CD8-positive, alpha-beta memory T cell (primary cell): ENCODE data around the gene MOSPD3. TPM values are rescaled to one million over a fixed set of nuclear protein-coding genes. Genes with fewer than 3 reads are reported as not detected.

Experiments
- CTCF ChIA-PET: fragments of 350-600 bp; sonication (Branson Sonifier 250); formaldehyde crosslinking; loops from one replicate; lab custom pipeline; 2021; ENCODE audit warnings: antibody characterized with exemption; lab: Charles Lee
- POLR2A ChIA-PET: fragments of 350-600 bp; sonication (Branson Sonifier 250); formaldehyde crosslinking; loops from one replicate; lab custom pipeline; 2021; ENCODE audit warnings: antibody characterized with exemption; lab: Charles Lee
- DNase-seq, 5 donors: peaks; one replicate each; pipeline versions ENCODE4 v3.0.0 to v3.0.0-alpha.2; 2020 to 2022; ENCODE audit warnings: mixed read lengths in 1 of 5
- H3K27ac ChIP-seq: one replicate; pipeline ENCODE4 v1.7.0; 2013; ENCODE audit warnings: low read depth, mild to moderate bottlenecking, low read length, moderate library complexity
- H3K27me3 ChIP-seq: 2 replicates; pipeline ENCODE4 v1.7.0; 2013; ENCODE audit warnings: low read length, mild to moderate bottlenecking; ENCODE audit not compliant: insufficient read depth, poor library complexity, severe bottlenecking
- H3K36me3 ChIP-seq: 2 replicates; pipeline ENCODE4 v1.7.0; 2013; ENCODE audit warnings: mild to moderate bottlenecking, low read length, moderate library complexity; ENCODE audit not compliant: insufficient read depth
- H3K4me1 ChIP-seq: 2 replicates; pipeline ENCODE4 v1.7.0; 2013; ENCODE audit warnings: mild to moderate bottlenecking, low read length, moderate library complexity; ENCODE audit not compliant: insufficient read depth
- H3K4me3 ChIP-seq: 2 replicates; pipeline ENCODE4 v1.7.0; 2013; ENCODE audit warnings: mild to moderate bottlenecking, low read length
- H3K9me3 ChIP-seq: 2 replicates; pipeline ENCODE4 v1.7.0; 2013; ENCODE audit warnings: mild to moderate bottlenecking, low read length
- H3K27ac Mint-ChIP-seq, 8 donors: one replicate each; pipeline ENCODE4 v1.8.0; 2020 to 2021; ENCODE audit warnings: mixed read lengths in 8 of 8, mild to moderate bottlenecking in 6 of 8, inconsistent platforms in 3 of 8, moderate library complexity in 3 of 8
- H3K27me3 Mint-ChIP-seq, 2 donors: one replicate each; pipeline ENCODE4 v1.8.0; 2020 to 2021; ENCODE audit warnings: mixed read lengths in 2 of 2, mild to moderate bottlenecking in 1 of 2, moderate library complexity in 1 of 2
- H3K36me3 Mint-ChIP-seq, 3 donors: one replicate each; pipeline ENCODE4 v1.8.0; 2020 to 2021; ENCODE audit warnings: mixed read lengths in 3 of 3, inconsistent platforms in 1 of 3, mild to moderate bottlenecking in 1 of 3
- H3K4me1 Mint-ChIP-seq, 3 donors: one replicate each; pipeline ENCODE4 v1.8.0; 2020 to 2021; ENCODE audit warnings: mixed read lengths in 3 of 3, inconsistent platforms in 1 of 3, mild to moderate bottlenecking in 1 of 3
- H3K4me3 Mint-ChIP-seq, 7 donors: one replicate each; pipeline ENCODE4 v1.8.0; 2020 to 2021; ENCODE audit warnings: mixed read lengths in 7 of 7, mild to moderate bottlenecking in 6 of 7, moderate library complexity in 4 of 7, inconsistent platforms in 2 of 7
- H3K9me3 Mint-ChIP-seq, 5 donors: one replicate each; pipeline ENCODE4 v1.8.0; 2020 to 2022; ENCODE audit warnings: mixed read lengths in 5 of 5, mild to moderate bottlenecking in 3 of 5, moderate library complexity in 2 of 5, inconsistent platforms in 1 of 5
- polyA plus RNA-seq: library from polyadenylated mRNA; unstranded; fragments of 300-500 nt; fragmentation: Illumina TruSeq; gene quantifications from one replicate; pipeline ENCODE4 v1.2.3, GENCODE V29; 2021
- total RNA-seq, 2 experiments: library from RNA; stranded (reverse); gene quantifications; one replicate each; pipeline ENCODE4 v1.2.3, GENCODE V29; 2021

MOSPD3 gene
- total and polyA plus RNA-seq, 3 experiments from 2014 or later, result 16.2 to 29.7 (median 16.3) TPM

DNA sequence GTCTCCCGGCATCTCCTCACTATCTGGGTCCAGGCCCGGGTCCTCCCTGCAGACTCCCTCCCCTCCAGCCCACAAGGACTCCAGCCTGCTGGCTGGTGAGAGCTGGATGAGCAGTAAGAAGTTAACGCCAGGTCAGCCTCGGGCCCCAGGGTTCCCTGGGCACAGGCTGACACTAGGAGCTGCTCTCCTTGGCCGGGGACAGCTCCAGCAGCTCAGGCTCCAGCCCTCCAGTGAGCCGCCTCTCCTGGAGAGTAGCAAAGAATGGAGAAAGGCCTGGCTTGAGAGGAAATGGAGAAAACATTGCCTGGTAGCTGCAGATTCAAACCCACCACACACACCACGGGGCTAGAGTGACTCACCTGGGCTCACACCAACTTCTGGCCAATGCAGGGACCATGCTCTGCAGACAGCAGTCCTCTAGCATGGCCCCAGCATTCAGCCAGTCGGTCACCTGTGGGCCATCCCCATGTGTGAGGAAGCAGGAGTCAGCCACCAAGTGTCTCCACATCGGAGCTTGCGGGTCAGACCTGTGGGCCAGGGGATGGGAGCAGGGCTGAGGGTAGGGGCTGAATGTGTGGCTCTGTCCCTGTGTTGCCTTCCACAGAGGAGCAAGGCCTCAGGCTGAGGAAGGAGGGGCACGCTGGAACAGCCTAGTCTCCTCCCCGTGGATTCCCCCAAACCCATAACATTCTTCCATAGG lies 45.2 kb upstream of the MOSPD3 start:
- Histone ChIP-seq H3K27me3 (no peaks in the 10 kb centered on the region), H3K4me1 (peaks cover 53% of the 10 kb centered on the region), H3K27ac (no peak overlapping the region), H3K36me3 (peaks cover 5% of the 10 kb centered on the region), H3K9me3 (no peaks in the 10 kb centered on the region), H3K4me3 (no peak overlapping the region)
- H3K4me3 Mint-ChIP-seq, result no peak overlapping the region
- peak overlapping the region in 7 of 8 donors; percentile 23 to 88 (median 78) for H3K27ac Mint-ChIP-seq
- no peak for DNase-seq
- peaks cover 31 to 55% (median 33%) of the 10 kb centered on the region in 3 donors for H3K4me1 Mint-ChIP-seq
- H3K9me3 Mint-ChIP-seq, result no peaks in the 10 kb centered on the region
- CTCF ChIA-PET, result interaction anchor here (0.9 to 16.7 kb wide), 6 partner anchors 20 to 138 kb away, joined by 3 to 174 read pairs (median 5); partner anchors contain the start of genes FBXO24, LRCH4, NYAP1 and POP7
- POLR2A ChIA-PET, result interaction anchor here (0.9 to 1.1 kb wide), 2 partner anchors 19 to 21 kb away, joined by 3 to 5 read pairs; partner anchors contain the start of genes FBXO24 and LRCH4
- H3K36me3 Mint-ChIP-seq, result peaks cover 0 to 35% (median 3%) of the 10 kb centered on the region in 3 donors
- peaks cover 0 to 1% of the 10 kb centered on the region in 2 donors for H3K27me3 Mint-ChIP-seq

DNA sequence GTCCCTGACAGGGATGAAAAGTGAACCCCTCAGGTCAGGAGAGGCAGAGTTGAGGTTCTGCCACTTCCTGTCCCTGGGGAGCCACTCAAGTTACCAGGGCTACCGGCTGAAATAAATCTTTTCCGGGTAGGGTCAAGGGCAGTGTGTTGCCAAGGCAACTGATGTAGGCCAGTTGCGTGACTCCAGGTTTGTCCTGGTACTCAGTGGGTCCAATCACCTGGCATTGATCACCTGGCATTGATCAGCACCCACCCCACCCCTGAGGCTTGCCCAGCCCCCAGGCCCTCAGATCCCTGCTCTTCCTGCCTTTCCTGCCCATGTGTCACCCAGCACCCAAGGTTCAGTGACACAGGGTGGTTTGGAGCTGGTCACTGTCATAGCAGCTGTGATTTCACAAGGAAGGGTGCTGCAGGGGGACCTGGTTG lies 44.6 kb upstream of the MOSPD3 start:
- Histone ChIP-seq H3K9me3 (no peaks in the 10 kb centered on the region), H3K27me3 (no peaks in the 10 kb centered on the region), H3K36me3 (peaks cover 5% of the 10 kb centered on the region), H3K4me1 (peaks cover 53% of the 10 kb centered on the region), H3K4me3 (no peak overlapping the region), H3K27ac (no peak overlapping the region)
- Mint-ChIP-seq H3K4me3 (no peak overlapping the region), H3K27me3 (peaks cover 0 to 1% of the 10 kb centered on the region in 2 donors), H3K27ac (peak overlapping the region; percentile 23 to 88 (median 78)), H3K36me3 (peaks cover 0 to 33% (median 3%) of the 10 kb centered on the region in 3 donors), H3K9me3 (no peaks in the 10 kb centered on the region), H3K4me1 (peaks cover 33 to 55% (median 34%) of the 10 kb centered on the region in 3 donors)
- ChIA-PET CTCF (interaction anchor here (10.2 to 16.7 kb wide), 2 partner anchors 19 to 89 kb away, joined by 133 to 174 read pairs; partner anchors contain the start of genes FBXO24, LRCH4, NYAP1 and TSC22D4), POLR2A (interaction anchor here (1.1 kb wide), 1 partner anchor 18 kb away, joined by 5 read pairs; the partner anchor contains the start of genes FBXO24 and LRCH4)
- no peak for DNase-seq

DNA sequence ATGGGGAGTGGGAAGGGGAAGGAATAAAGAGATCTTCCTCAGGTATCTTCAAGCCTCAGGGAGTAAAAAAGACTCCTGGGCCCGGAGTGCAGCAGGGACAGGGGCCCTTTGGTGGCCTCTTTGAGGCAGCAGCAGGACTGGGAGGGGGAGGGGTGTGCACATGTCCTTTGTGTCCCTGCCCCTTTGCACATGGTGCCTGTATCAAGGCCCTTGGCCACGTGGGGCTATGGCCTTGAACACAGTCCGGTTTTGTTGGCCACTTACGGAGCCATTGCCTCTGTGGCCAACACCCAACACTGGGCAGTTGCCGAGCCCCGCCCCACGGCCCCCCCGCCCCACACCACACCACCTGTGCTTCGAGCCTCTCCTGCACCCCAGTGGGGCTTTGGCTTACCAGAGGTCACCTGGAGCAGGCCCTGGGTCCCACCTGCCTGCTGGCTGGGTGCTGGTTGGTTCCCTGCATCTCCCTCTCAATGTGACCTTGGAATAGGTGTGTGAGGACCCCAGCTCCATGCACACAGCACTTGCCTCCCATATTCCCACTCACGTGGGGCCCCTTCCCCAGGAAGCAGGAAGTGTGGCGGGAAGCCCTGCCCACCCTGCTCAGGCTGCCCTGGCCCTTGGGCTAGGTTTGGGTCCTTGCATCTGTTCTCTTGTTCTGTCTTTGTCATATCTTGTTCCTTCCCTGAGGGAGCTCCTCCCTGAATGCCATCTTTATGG lies 44.0 kb upstream of the MOSPD3 start:
- Mint-ChIP-seq H3K4me1 (peaks cover 33 to 55% (median 34%) of the 10 kb centered on the region in 3 donors), H3K36me3 (peaks cover 0 to 31% (median 3%) of the 10 kb centered on the region in 3 donors), H3K27me3 (peaks cover 0 to 1% of the 10 kb centered on the region in 2 donors), H3K9me3 (no peaks in the 10 kb centered on the region), H3K27ac (peak overlapping the region; percentile 55 to 89 (median 82)), H3K4me3 (peak overlapping the region in 3 of 7 donors; percentile 44 to 66 (median 48))
- no peaks in the 10 kb centered on the region for H3K27me3 ChIP-seq
- POLR2A ChIA-PET, result interaction anchor here (1.1 to 1.3 kb wide), 4 partner anchors 16 to 30 kb away, joined by 3 to 8 read pairs (median 4); partner anchors contain the start of genes FBXO24 and LRCH4
- DNase-seq, result no peak
- peaks cover 4% of the 10 kb centered on the region for H3K36me3 ChIP-seq
- H3K9me3 ChIP-seq, result no peaks in the 10 kb centered on the region
- H3K27ac ChIP-seq, result no peak overlapping the region
- CTCF ChIA-PET, result interaction anchor here (1.1 to 10.2 kb wide), 7 partner anchors 8 to 115 kb away, joined by 3 to 133 read pairs (median 4); partner anchors contain the start of genes FBXO24 and LRCH4
- H3K4me3 ChIP-seq, result no peak overlapping the region
- H3K4me1 ChIP-seq, result peaks cover 53% of the 10 kb centered on the region

GRCh38 chr7:100568896-100569844 lies 43.2 kb upstream of the MOSPD3 start:
- Histone ChIP-seq H3K4me3 (peak overlapping the region; percentile 50), H3K9me3 (no peaks in the 10 kb centered on the region), H3K36me3 (no peaks in the 10 kb centered on the region), H3K27me3 (no peaks in the 10 kb centered on the region), H3K4me1 (peaks cover 46% of the 10 kb centered on the region), H3K27ac (no peak overlapping the region)
- DNase-seq, result peak; percentile 39 to 71 (median 47)
- ChIA-PET CTCF (interaction anchor here (0.7 to 1.5 kb wide), 7 partner anchors 9 to 116 kb away, joined by 3 to 12 read pairs (median 4); partner anchors contain the start of gene FBXO24), POLR2A (interaction anchor here (0.6 to 1.3 kb wide), 5 partner anchors 15 to 109 kb away, joined by 3 to 8 read pairs (median 7); partner anchors contain the start of genes FBXO24 and LRCH4)
- H3K4me3 Mint-ChIP-seq, result peak overlapping the region; percentile 7 to 91 (median 63)
- peak overlapping the region; percentile 64 to 99 (median 88) for H3K27ac Mint-ChIP-seq
- H3K9me3 Mint-ChIP-seq, result no peaks in the 10 kb centered on the region
- H3K4me1 Mint-ChIP-seq, result peaks cover 27 to 50% (median 30%) of the 10 kb centered on the region in 3 donors
- H3K36me3 Mint-ChIP-seq, result peaks cover 0 to 25% (median 2%) of the 10 kb centered on the region in 3 donors
- H3K27me3 Mint-ChIP-seq, result peaks cover 0 to 1% of the 10 kb centered on the region in 2 donors

- peaks cover 26 to 48% (median 30%) of the 10 kb centered on the region in 3 donors for H3K4me1 Mint-ChIP-seq
- peak overlapping the region in 3 of 7 donors; percentile 44 to 62 (median 48) for H3K4me3 Mint-ChIP-seq
- H3K9me3 Mint-ChIP-seq, result no peaks in the 10 kb centered on the region
- Histone ChIP-seq H3K9me3 (no peaks in the 10 kb centered on the region), H3K4me3 (no peak overlapping the region), H3K4me1 (peaks cover 45% of the 10 kb centered on the region), H3K27ac (no peak overlapping the region), H3K27me3 (no peaks in the 10 kb centered on the region), H3K36me3 (peaks cover 12% of the 10 kb centered on the region)
- peaks cover 0 to 39% (median 2%) of the 10 kb centered on the region in 3 donors for H3K36me3 Mint-ChIP-seq
- CTCF ChIA-PET, result interaction anchor here (0.6 to 1.8 kb wide), 8 partner anchors 8 to 120 kb away, joined by 3 to 14 read pairs (median 4); no protein-coding TSS in a partner anchor
- H3K27me3 Mint-ChIP-seq, result no peaks in the 10 kb centered on the region
- no peak for DNase-seq
- peak overlapping the region in 3 of 8 donors; percentile 33 to 88 (median 59) for H3K27ac Mint-ChIP-seq
- POLR2A ChIA-PET, result interaction anchor here (0.6 to 3.3 kb wide), 6 partner anchors 13 to 451 kb away, joined by 3 to 42 read pairs (median 4); partner anchors contain the start of genes AGFG2, FBXO24 and LRCH4
Observed at GRCh38 chr7:100570954-100571828, 41.1 kb upstream of the MOSPD3 start.

GRCh38 chr7:100571829-100572116 lies 40.6 kb upstream of the MOSPD3 start:
- Histone ChIP-seq H3K4me1 (peaks cover 45% of the 10 kb centered on the region), H3K36me3 (peaks cover 18% of the 10 kb centered on the region), H3K4me3 (no peak overlapping the region), H3K27ac (no peak overlapping the region), H3K9me3 (no peaks in the 10 kb centered on the region), H3K27me3 (no peaks in the 10 kb centered on the region)
- ChIA-PET POLR2A (interaction anchor here (3.3 kb wide), 1 partner anchor 12 kb away, joined by 42 read pairs; the partner anchor contains the start of genes FBXO24 and LRCH4), CTCF (interaction anchor here (0.6 to 1.8 kb wide), 6 partner anchors 12 to 119 kb away, joined by 3 to 14 read pairs (median 4); no protein-coding TSS in a partner anchor)
- Mint-ChIP-seq H3K27ac (peak overlapping the region in 7 of 8 donors; percentile 25 to 75 (median 50)), H3K4me1 (peaks cover 23 to 48% (median 30%) of the 10 kb centered on the region in 3 donors), H3K27me3 (no peaks in the 10 kb centered on the region), H3K36me3 (peaks cover 0 to 41% (median 2%) of the 10 kb centered on the region in 3 donors), H3K9me3 (no peaks in the 10 kb centered on the region), H3K4me3 (peak overlapping the region in 2 of 7 donors; percentile 18 to 45)
- DNase-seq, result no peak
